GM10248 (cell line): ENCODE measurements around the gene ACTN3.
"Not testable (repeated sequence)": the region's sequence is repeated elsewhere in the genome, so short reads cannot be mapped to it uniquely, and the experiment has no call there.

ENCODE experiments used
- CTCF ChIA-PET: fragments of 300-600 bp; sonication (Branson Sonifier 250); formaldehyde crosslinking; extraction: SDS; loops from one replicate; lab custom pipeline; 2021; ENCODE audit warnings: antibody characterized with exemption; lab: Yijun Ruan, JAX
- POLR2A ChIA-PET: fragments of 350-650 bp; sonication (Branson Sonifier 250); formaldehyde crosslinking; extraction: SDS; loops from one replicate; lab custom pipeline; 2020; ENCODE audit warnings: antibody characterized with exemption; lab: Yijun Ruan, JAX
- DNase-seq: peaks from one replicate; pipeline ENCODE4 v3.0.0; 2012; ENCODE audit errors: extremely low spot score
- TF ChIP-seq, protein P1 (sequence below): IDR thresholded peaks from 2 replicates; pipeline ENCODE4 v1.5.1; 2012; ENCODE audit warnings: mild to moderate bottlenecking, low read depth; ENCODE audit errors: extremely low read depth, missing control alignments, control extremely low read depth

ACTN3 gene

DNA sequence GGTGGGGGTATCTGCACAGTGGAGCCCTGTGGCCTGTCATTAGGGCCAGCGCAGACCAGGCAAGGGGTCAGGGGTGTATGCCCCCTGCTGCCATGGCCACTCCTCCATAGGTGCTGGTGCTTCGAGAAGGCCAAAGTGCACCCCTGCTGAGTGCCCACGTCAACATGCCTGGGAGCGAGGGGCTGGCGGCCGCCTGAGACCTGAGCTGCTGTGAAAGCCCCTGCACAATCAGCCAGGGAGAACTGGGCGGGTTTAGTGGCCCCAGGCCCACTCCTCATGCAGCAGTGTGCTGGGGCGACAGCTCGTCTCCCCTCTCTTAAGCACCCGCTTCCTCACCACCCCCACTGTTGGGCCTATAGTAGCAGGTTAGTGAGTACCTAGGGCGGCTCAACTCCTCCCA, 14.9 kb upstream of the ACTN3 start:
- TF ChIP-seq, protein P1, sequence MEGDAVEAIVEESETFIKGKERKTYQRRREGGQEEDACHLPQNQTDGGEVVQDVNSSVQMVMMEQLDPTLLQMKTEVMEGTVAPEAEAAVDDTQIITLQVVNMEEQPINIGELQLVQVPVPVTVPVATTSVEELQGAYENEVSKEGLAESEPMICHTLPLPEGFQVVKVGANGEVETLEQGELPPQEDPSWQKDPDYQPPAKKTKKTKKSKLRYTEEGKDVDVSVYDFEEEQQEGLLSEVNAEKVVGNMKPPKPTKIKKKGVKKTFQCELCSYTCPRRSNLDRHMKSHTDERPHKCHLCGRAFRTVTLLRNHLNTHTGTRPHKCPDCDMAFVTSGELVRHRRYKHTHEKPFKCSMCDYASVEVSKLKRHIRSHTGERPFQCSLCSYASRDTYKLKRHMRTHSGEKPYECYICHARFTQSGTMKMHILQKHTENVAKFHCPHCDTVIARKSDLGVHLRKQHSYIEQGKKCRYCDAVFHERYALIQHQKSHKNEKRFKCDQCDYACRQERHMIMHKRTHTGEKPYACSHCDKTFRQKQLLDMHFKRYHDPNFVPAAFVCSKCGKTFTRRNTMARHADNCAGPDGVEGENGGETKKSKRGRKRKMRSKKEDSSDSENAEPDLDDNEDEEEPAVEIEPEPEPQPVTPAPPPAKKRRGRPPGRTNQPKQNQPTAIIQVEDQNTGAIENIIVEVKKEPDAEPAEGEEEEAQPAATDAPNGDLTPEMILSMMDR, result no peak
- ChIA-PET POLR2A (no interaction called here), CTCF (interaction anchor here (1.2 to 2.0 kb wide), 2 partner anchors 11 to 168 kb away, joined by 3 to 6 read pairs; no protein-coding TSS in a partner anchor)
- DNase-seq, result no peak

DNA sequence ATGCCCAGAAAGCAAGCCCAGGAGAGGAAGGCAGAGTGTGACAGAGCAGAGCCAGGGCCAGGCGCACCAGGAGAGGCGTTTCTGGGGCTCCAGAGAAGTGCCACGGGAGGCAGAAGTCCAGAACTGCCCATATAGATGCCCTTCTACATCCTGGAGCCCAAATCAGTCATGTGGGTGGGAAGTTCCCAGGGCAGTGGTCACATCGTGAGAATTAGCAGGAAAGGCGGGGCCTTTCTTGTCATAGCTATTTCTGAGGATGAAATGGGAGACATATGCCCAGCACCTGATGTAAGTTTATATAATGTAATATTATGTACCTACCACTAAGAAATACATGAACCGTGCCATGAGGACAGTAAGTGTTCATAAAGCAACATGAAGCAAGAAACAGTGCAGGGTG, 13.9 kb upstream of the ACTN3 start:
- DNase-seq, result no peak
- TF ChIP-seq, protein P1, result no peak
- ChIA-PET POLR2A (interaction anchor here (1.0 kb wide), 1 partner anchor 13 kb away, joined by 3 read pairs; the partner anchor contains the start of gene ZDHHC24), CTCF (interaction anchor here (1.2 to 2.0 kb wide), 2 partner anchors 10 to 169 kb away, joined by 3 to 6 read pairs; no protein-coding TSS in a partner anchor)

DNA sequence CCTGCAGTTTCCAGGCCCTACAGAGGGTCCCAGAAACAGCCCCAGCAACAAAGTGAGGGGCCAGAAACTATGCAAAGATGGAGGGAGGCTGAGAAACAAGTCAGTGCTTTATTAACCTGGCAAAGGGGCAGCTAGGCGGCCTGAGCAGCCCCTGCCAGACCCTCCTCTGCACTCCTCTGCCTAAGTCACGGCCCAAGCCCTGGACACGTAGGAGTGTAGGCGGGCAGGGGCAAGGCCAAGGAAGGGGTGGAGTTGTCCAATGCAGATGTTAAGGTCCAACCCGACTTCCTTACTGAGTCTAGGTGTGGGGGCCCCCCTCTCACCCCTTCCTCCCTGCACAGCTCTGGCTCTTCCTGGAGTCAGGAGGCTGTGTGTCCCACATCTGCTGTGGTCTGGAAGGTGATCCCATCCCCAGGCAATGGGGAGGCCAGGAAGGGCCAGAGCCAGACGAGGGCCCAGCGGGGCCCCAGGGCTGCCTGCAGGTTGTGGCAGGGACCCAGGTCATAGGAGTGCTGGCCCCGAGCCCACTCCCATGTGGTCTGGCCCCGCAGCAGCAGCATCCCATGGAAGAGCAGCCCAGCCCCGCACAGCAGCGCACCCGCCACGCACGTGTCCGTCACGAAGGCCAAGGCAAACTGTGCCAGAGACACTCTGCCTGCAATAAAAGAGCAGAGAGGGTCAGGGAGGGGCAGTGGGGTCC, 7.4 kb upstream of the ACTN3 start:
- no peak for DNase-seq
- CTCF ChIA-PET, result no interaction called here
- TF ChIP-seq, protein P1, result no peak
- POLR2A ChIA-PET, result no interaction called here

DNA sequence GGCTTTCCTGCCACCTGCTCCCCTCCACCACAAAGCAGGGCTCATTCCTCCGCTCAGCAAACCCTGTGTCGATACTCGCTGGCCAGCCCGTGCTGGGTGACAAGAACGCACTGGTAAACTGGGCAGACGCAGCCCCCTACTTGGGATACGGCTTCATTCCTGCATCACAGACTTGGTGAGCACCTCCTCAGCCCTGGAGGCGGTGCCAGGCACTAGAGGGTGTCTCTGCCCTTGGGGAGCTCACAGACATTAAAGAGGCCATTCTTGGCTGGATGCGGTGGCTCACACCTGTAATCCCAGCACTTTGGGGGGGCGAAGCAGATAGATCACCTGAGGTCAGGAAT, 6.9 kb upstream of the ACTN3 start:
- ChIA-PET CTCF (no interaction called here), POLR2A (no interaction called here)
- TF ChIP-seq, protein P1, result no peak
- no peak for DNase-seq

DNA sequence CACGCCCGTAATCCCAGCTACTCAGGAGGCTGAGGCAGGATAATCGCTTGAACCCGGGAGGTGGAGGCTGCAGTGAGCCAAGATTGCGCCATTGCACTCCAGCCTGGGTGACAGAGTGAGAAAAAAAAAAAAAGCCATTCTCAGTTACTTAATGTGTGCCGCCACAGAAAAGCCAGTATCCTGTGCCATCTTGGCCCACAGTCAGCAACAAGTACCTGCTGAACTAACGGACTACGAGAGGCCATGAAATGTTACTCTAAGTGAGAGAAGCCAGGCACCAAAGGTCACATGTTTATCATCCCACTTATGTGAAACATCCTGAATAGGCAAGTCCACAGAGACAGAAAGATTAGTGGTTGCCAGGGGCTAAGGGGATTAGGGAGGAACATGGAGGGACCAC, 6.1 kb upstream of the ACTN3 start:
- DNase-seq, POLR2A ChIA-PET: not testable (repeated sequence)
- CTCF ChIA-PET, result interaction anchor here (1.9 kb wide), 1 partner anchor 138 kb away, joined by 6 read pairs; no protein-coding TSS in a partner anchor

DNA sequence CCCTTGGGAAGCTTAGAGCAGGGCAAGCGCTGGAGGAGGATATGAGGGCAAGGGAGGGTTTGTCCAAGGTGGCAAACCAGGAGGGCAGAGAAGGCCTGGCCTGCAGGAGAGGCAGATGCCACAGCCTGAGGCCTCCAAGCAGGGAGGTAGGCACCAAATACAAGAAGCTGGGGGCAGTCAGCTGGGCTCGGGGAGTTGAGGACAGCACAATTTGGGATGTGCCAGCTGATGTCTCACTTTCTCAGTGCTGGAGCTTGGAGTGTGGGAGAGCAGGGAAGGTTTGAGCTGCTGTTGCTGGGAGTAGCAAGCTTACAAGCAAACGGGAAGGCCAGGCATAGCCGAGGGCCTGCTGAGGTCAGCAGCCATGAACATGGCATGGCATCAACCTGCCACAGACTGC, 4.8 kb upstream of the ACTN3 start:
- POLR2A ChIA-PET, result no interaction called here
- CTCF ChIA-PET, result interaction anchor here (1.4 to 1.9 kb wide), 2 partner anchors 9 to 137 kb away, joined by 6 read pairs; no protein-coding TSS in a partner anchor

DNA sequence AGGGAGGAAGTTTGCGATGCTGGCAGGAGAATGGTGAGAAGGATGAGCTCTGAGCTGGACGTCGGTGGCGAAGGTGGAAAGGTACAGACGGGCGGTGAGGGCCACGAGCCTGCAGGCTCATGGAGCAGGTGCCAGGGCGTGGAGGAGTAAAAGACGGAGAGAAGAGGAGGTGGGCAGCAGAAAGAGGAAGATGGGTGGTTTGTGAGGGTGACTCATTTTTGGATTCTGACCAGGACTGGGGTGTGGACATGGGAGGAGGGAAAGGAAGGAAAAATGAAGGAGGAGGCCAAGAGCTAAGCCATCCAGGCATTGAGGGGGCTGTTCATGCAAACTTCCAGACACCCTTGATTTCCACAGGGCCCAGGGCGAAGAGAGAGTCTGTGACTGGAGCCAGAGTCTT, 4.3 kb upstream of the ACTN3 start:
- DNase-seq, result no peak
- ChIA-PET CTCF (interaction anchor here (1.4 to 1.9 kb wide), 2 partner anchors 9 to 136 kb away, joined by 6 read pairs; no protein-coding TSS in a partner anchor), POLR2A (no interaction called here)
- TF ChIP-seq, protein P1, result no peak

More for the DNA sequence above, 4.8 kb upstream of the ACTN3 start:
- TF ChIP-seq, protein P1, result no peak
- DNase-seq, result no peak
